GM18907 (cell line): Measurements from ENCODE around the gene WIPI1.
"Not testable (repeated sequence)": the region's sequence is repeated elsewhere in the genome, so short reads cannot be mapped to it uniquely, and the experiment has no call there.

ENCODE experiments used
- ATAC-seq: cut with Tn5 transposase; IDR thresholded peaks from one replicate; pipeline ENCODE4 v1.9.1; 2021; ENCODE audit warnings: mild to moderate bottlenecking, moderate library complexity; ENCODE audit not compliant: unreplicated experiment

The WIPI1 gene

GRCh38 chr17:68420065-68420464 is 37.2 kb downstream of the WIPI1 start:
- ATAC-seq = no peak

- ATAC-seq = no peak
These were observed 38.4 kb downstream of the WIPI1 start for GRCh38 chr17:68418876-68419275.

- no peak for ATAC-seq
These were observed 40.0 kb downstream of the WIPI1 start for GRCh38 chr17:68417317-68417716.

GRCh38 chr17:68414901-68415300 is 42.4 kb downstream of the WIPI1 start:
- not testable (repeated sequence) for ATAC-seq

GRCh38 chr17:68413597-68414560 is 43.4 kb downstream of the WIPI1 start:
- ATAC-seq = not testable (repeated sequence)

GRCh38 chr17:68407656-68408055 is 49.6 kb downstream of the WIPI1 start:
- ATAC-seq = not testable (repeated sequence)

- not testable (repeated sequence) for ATAC-seq
These were observed 53.5 kb downstream of the WIPI1 start for GRCh38 chr17:68403837-68404236.

- ATAC-seq = no peak
These were observed 54.2 kb downstream of the WIPI1 start for GRCh38 chr17:68403122-68403521.

- ATAC-seq = no peak
These were observed 56.0 kb downstream of the WIPI1 start for GRCh38 chr17:68401288-68401687.

- ATAC-seq = no peak
These were observed 56.9 kb downstream of the WIPI1 start for GRCh38 chr17:68400404-68400735.

- no peak for ATAC-seq
These were observed 57.5 kb downstream of the WIPI1 start for GRCh38 chr17:68399638-68400403.

- peak; percentile 82 for ATAC-seq
These were observed 58.3 kb downstream of the WIPI1 start for GRCh38 chr17:68398691-68399637.

GRCh38 chr17:68397108-68397536 is 60.2 kb downstream of the WIPI1 start:
- no peak for ATAC-seq

- ATAC-seq = no peak
These were observed 60.8 kb downstream of the WIPI1 start for GRCh38 chr17:68396226-68397107.

GRCh38 chr17:68394608-68395331 is 62.5 kb downstream of the WIPI1 start:
- no peak for ATAC-seq

- no peak for ATAC-seq
These were observed 65.6 kb downstream of the WIPI1 start for GRCh38 chr17:68391561-68392268.

- ATAC-seq = no peak
These were observed 66.3 kb downstream of the WIPI1 start for GRCh38 chr17:68390888-68391545.

- no peak for ATAC-seq
These were observed 68.3 kb downstream of the WIPI1 start for GRCh38 chr17:68389041-68389440.
